RWPE2 (cell line): ENCODE measurements around the gene LNPEP.
A peak's percentile ranks its signal among the peaks of the same experiment; 100 is the strongest.

Experiments used
- ATAC-seq: fragments of 200-7000 bp; cut with Tn5 transposase; 3 replicates; pipeline ENCODE4 v1.9.1; 2021; ENCODE audit warnings: low read depth
- DNase-seq: peaks from one replicate; pipeline ENCODE4 v3.0.0-alpha.2; 2020; ENCODE audit warnings: low spot score
- H3K27ac ChIP-seq: fragments of 450-650 bp; 2 replicates; pipeline ENCODE4 v1.5.1; 2017; ENCODE audit warnings: mild to moderate bottlenecking; ENCODE audit not compliant: poor library complexity, severe bottlenecking
- H3K27me3 ChIP-seq: fragments of 250-450 bp; sonication (Bioruptor Pico); 2 replicates; pipeline ENCODE4 v1.5.1; 2021; ENCODE audit warnings: mild to moderate bottlenecking, moderate library complexity; ENCODE audit not compliant: insufficient read depth, poor library complexity, severe bottlenecking
- H3K36me3 ChIP-seq: fragments of 250-450 bp; sonication (Bioruptor Pico); 2 replicates; pipeline ENCODE4 v1.5.1; 2020; ENCODE audit warnings: low read depth, mild to moderate bottlenecking, moderate library complexity
- H3K4me1 ChIP-seq: fragments of 250-450 bp; sonication (Bioruptor Pico); 2 replicates; pipeline ENCODE4 v1.5.1; 2021; ENCODE audit warnings: mild to moderate bottlenecking, moderate library complexity; ENCODE audit not compliant: insufficient read depth, poor library complexity, severe bottlenecking
- H3K4me3 ChIP-seq: fragments of 250-450 bp; sonication (Bioruptor Pico); 2 replicates; pipeline ENCODE4 v1.5.1; 2021; ENCODE audit warnings: mild to moderate bottlenecking, moderate library complexity; ENCODE audit not compliant: severe bottlenecking
- H3K9me3 ChIP-seq: fragments of 250-450 bp; sonication (Bioruptor Pico); 2 replicates; pipeline ENCODE4 v1.5.1; 2021; ENCODE audit warnings: mild to moderate bottlenecking, moderate library complexity; ENCODE audit not compliant: severe bottlenecking
- TF ChIP-seq, protein P1 (sequence below): fragments of 450-650 bp; IDR thresholded peaks from one replicate; pipeline ENCODE4 v1.5.1; 2017; ENCODE audit warnings: mild to moderate bottlenecking, moderate library complexity; ENCODE audit not compliant: poor library complexity, severe bottlenecking

LNPEP gene

DNA sequence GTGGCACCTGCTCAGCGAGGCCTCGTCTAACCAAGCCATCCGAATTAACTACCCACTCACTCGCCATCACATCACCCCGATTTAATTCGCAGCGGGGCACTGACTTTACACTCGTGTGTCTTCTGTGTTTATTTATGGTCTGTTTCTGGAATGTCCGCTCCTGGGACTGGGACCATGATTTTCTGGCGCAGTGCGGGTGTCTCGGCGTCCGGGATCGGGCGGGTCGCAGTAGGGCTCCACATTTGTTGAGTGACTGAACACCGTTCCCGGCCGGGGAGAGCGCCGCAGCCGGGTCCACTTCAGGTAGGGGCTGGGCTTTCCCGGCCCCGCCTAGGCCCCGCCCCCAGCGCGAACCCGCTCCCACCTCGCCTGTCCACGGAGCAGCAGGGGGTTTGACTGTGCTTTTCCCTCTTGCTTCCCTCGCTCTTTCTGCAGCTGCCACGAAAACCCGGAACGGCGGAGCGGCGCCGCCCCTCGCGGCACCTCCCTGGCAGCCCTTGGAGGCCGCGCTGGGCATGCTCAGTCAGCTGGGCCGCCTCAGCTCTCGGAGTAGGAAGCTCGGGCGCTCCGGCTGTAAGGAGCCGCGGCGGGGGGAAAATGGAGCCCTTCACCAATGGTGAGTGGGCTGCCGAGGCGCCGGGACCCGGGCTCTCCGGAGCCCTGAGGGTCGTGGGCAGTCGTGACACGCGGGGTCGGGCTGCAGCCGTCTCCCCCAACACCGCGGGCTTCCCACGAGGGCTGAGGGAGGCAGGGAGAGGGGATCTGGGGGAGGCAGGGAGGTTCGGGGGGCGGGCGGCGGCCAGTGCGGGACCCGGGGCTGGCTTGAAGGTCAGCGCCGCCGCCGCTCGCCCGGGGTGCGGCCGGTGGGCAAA lies at the start of gene LNPEP:
TSS of gene LNPEP (plus strand) at position 522 of the 872 bp plus-strand sequence. CDS start at position 598, 76 bp downstream.
- TF ChIP-seq, protein P1, sequence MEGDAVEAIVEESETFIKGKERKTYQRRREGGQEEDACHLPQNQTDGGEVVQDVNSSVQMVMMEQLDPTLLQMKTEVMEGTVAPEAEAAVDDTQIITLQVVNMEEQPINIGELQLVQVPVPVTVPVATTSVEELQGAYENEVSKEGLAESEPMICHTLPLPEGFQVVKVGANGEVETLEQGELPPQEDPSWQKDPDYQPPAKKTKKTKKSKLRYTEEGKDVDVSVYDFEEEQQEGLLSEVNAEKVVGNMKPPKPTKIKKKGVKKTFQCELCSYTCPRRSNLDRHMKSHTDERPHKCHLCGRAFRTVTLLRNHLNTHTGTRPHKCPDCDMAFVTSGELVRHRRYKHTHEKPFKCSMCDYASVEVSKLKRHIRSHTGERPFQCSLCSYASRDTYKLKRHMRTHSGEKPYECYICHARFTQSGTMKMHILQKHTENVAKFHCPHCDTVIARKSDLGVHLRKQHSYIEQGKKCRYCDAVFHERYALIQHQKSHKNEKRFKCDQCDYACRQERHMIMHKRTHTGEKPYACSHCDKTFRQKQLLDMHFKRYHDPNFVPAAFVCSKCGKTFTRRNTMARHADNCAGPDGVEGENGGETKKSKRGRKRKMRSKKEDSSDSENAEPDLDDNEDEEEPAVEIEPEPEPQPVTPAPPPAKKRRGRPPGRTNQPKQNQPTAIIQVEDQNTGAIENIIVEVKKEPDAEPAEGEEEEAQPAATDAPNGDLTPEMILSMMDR = no peak
- ATAC-seq (peak; percentile 80), DNase-seq (peak; percentile 99)
- peak within 1 kb of the TSS; percentile 87 for H3K27ac ChIP-seq
- 0 out of 2 replicates have a peak, but pooled peaks cover 4% of the 10 kb centered on the region for H3K36me3 ChIP-seq
- H3K9me3 ChIP-seq = no peaks in the 10 kb centered on the region
- no peaks in the 10 kb centered on the region for H3K27me3 ChIP-seq
- H3K4me3 ChIP-seq = peak within 1 kb of the TSS; percentile 62
- H3K4me1 ChIP-seq = peaks cover 27% of the 10 kb centered on the region

DNA sequence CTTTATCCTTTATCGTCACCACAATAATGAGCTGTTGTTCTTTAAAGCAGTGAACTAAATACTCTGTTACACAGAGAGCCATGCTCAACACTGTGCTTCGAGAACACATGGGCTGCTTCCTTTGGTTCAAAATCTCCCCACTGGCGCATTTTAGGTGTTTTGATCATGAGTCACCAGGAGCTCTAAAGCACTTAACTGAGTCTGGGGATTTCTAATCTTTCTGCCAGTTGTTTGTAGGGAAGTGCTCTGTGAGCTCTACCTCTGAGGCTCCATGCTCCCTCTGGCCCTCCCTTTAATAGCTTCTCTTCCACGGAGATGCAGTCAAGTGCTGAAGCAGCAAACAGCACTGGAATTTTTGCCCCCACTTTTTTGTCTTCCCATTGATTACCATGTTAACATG lies 42.5 kb upstream of the LNPEP start:
- peaks cover 63% of the 10 kb centered on the region for H3K36me3 ChIP-seq
- TF ChIP-seq, protein P1 = no peak

DNA sequence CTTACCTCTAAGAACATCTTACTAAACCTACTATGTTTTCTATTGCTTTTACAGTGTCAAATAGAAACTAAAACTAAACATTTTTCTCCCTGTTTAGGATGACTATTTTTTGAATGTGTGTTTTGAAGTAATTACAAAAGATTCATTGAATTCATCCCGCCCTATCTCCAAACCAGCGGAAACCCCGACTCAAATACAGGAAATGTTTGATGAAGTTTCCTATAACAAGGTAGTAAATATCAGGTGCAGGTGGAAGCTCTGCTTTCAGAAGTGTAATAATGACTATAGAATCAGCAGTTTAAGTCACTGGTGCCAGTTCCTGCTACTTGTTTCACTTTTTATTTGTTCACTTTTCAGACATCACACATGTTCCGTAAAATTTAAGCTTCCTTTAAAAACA lies 39.6 kb upstream of the LNPEP start:
- ATAC-seq = no peak
- H3K36me3 ChIP-seq = peaks cover 54% of the 10 kb centered on the region
- H3K4me3 ChIP-seq = no peak overlapping the region
- no peaks in the 10 kb centered on the region for H3K9me3 ChIP-seq
- H3K27me3 ChIP-seq = no peaks in the 10 kb centered on the region
- H3K4me1 ChIP-seq = no peaks in the 10 kb centered on the region
- DNase-seq = no peak
- TF ChIP-seq, protein P1 = no peak
- H3K27ac ChIP-seq = no peak overlapping the region

More for the DNA sequence above, 42.5 kb upstream of the LNPEP start:
- Histone ChIP-seq H3K27ac (no peak overlapping the region), H3K9me3 (no peaks in the 10 kb centered on the region), H3K27me3 (no peaks in the 10 kb centered on the region), H3K4me1 (no peaks in the 10 kb centered on the region), H3K4me3 (no peak overlapping the region)
- ATAC-seq (no peak), DNase-seq (no peak)

DNA sequence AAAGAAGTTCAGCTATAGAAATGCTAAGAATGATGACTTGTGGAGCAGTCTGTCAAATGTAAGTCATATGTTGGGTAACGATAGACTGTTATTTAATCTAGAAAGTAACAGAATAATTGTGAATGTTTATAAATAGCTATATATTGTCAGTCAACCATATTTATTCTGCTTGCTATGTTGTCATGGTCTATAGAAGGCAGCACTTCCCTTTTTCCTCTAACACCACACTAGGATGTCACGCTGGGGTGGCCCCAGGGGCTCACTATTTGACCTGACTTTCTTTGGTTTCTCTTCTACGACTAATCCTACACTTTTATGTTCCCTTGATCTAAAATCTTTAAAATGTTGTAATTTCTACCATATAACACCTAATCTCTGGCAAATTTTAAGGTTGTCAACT lies 39.1 kb upstream of the LNPEP start:
- no peaks in the 10 kb centered on the region for H3K27me3 ChIP-seq
- H3K4me1 ChIP-seq = no peaks in the 10 kb centered on the region
- no peak for ATAC-seq
- peaks cover 53% of the 10 kb centered on the region for H3K36me3 ChIP-seq
- H3K27ac ChIP-seq = no peak overlapping the region
- H3K4me3 ChIP-seq = no peak overlapping the region
- H3K9me3 ChIP-seq = no peaks in the 10 kb centered on the region
- TF ChIP-seq, protein P1 = no peak
- DNase-seq = no peak

DNA sequence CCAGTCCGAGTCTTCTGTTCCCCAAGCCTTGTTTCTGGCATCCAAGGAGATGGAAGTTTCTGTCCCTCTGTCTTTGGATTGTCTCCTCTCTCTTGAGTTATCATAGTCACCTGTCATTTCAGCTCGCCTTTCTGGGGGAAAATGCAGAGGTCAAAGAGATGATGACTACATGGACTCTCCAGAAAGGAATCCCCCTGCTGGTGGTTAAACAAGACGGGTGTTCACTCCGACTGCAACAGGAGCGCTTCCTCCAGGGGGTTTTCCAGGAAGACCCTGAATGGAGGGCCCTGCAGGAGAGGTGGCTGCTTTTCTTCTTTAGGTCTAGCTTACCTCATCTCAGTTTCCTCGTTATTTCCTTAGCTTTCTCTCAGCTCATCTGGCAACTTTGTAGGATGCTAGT lies 34.5 kb upstream of the LNPEP start:
- no peak overlapping the region for H3K27ac ChIP-seq
- H3K4me3 ChIP-seq = no peak overlapping the region
- DNase-seq = no peak
- H3K9me3 ChIP-seq = no peaks in the 10 kb centered on the region
- no peak for ATAC-seq
- H3K27me3 ChIP-seq = no peaks in the 10 kb centered on the region
- no peaks in the 10 kb centered on the region for H3K4me1 ChIP-seq
- peaks cover 47% of the 10 kb centered on the region for H3K36me3 ChIP-seq
- TF ChIP-seq, protein P1 = no peak
